Neural progenitor cell (in vitro differentiated cells): ENCODE measurements around the gene FAM32A. TPM values are rescaled to one million over a fixed set of nuclear protein-coding genes. Genes with fewer than 3 reads are reported as not detected.

ENCODE experiments used
- DNase-seq: peaks from one replicate; pipeline ENCODE4 v3.0.0-alpha.2; 2016; ENCODE audit warnings: low spot score
- H2AFZ ChIP-seq: fragments of 200-600 bp; sonication (generic); replicated peaks from 2 replicates; pipeline ENCODE4 v1.6.1; 2016; ENCODE audit warnings: antibody characterized with exemption
- H3F3A ChIP-seq: fragments of 200-600 bp; sonication (generic); 2 replicates; pipeline ENCODE4 v1.6.1; 2016; ENCODE audit warnings: antibody characterized with exemption, low read depth
- H3K27ac ChIP-seq: fragments of 200-600 bp; sonication (generic); 2 replicates; pipeline ENCODE4 v1.5.1; 2016; ENCODE audit warnings: mild to moderate bottlenecking
- H3K27me3 ChIP-seq: fragments of 200-600 bp; sonication (generic); 2 replicates; pipeline ENCODE4 v1.6.1; 2016; ENCODE audit warnings: mild to moderate bottlenecking, moderate library complexity
- H3K36me3 ChIP-seq: fragments of 200-600 bp; sonication (generic); 2 replicates; pipeline ENCODE4 v1.5.1; 2016
- H3K4me1 ChIP-seq: fragments of 200-600 bp; sonication (generic); 2 replicates; pipeline ENCODE4 v1.6.1; 2016; ENCODE audit warnings: mixed run types
- H3K4me2 ChIP-seq: fragments of 200-600 bp; sonication (generic); 2 replicates; pipeline ENCODE4 v1.6.1; 2016
- H3K4me3 ChIP-seq: fragments of 200-600 bp; sonication (generic); 2 replicates; pipeline ENCODE4 v1.5.1; 2016
- H3K79me2 ChIP-seq: fragments of 200-600 bp; sonication (generic); 2 replicates; pipeline ENCODE4 v1.6.1; 2016; ENCODE audit warnings: low read depth
- H3K9ac ChIP-seq: fragments of 200-600 bp; sonication (generic); 2 replicates; pipeline ENCODE4 v1.6.1; 2016
- H3K9me3 ChIP-seq: fragments of 200-600 bp; sonication (generic); 2 replicates; pipeline ENCODE4 v1.5.1; 2016; ENCODE audit warnings: low read depth
- H4K20me1 ChIP-seq: fragments of 200-600 bp; sonication (generic); 2 replicates; pipeline ENCODE4 v1.6.1; 2016; ENCODE audit warnings: low read depth
- H3K27ac Mint-ChIP-seq: 3 replicates; pipeline ENCODE4 v1.8.0; 2021; ENCODE audit warnings: mixed read lengths
- H3K27me3 Mint-ChIP-seq: 2 replicates; pipeline ENCODE4 v1.8.0; 2022; ENCODE audit warnings: low read depth, mild to moderate bottlenecking, inconsistent platforms, moderate library complexity, mixed read lengths; ENCODE audit not compliant: insufficient read depth
- H3K36me3 Mint-ChIP-seq: 3 replicates; pipeline ENCODE4 v1.8.0; 2021; ENCODE audit warnings: mixed read lengths
- H3K4me1 Mint-ChIP-seq: 3 replicates; pipeline ENCODE4 v1.8.0; 2021; ENCODE audit warnings: mixed read lengths
- H3K4me3 Mint-ChIP-seq: 3 replicates; pipeline ENCODE4 v1.8.0; 2021; ENCODE audit warnings: mild to moderate bottlenecking, moderate library complexity, mixed read lengths
- H3K9me3 Mint-ChIP-seq: 3 replicates; pipeline ENCODE4 v1.8.0; 2020; ENCODE audit warnings: mixed read lengths
- EZH2 ChIP-seq: fragments of 200-600 bp; sonication (generic); IDR thresholded peaks from 2 replicates; pipeline ENCODE4 v1.6.1; 2017; ENCODE audit warnings: antibody characterized with exemption, mild to moderate bottlenecking, moderate library complexity
- EZH2phosphoT487 ChIP-seq: fragments of 200-600 bp; sonication (generic); IDR thresholded peaks from 2 replicates; pipeline ENCODE4 v1.6.1; 2017; ENCODE audit warnings: antibody characterized with exemption
- total RNA-seq: library from RNA; depleted of rRNA; stranded (reverse); fragments of >200 nt; gene quantifications from 2 replicates; pipeline ENCODE4 v1.2.3, GENCODE V29; 2015; ENCODE audit warnings: low replicate concordance
- TF ChIP-seq, protein P1 (sequence below): fragments of 200-600 bp; sonication (generic); IDR thresholded peaks from 2 replicates; pipeline ENCODE4 v1.5.1; 2017; ENCODE audit warnings: antibody characterized with exemption, mild to moderate bottlenecking

FAM32A gene
- total RNA-seq, 1 donor from 2014 or later = 139 TPM

DNA sequence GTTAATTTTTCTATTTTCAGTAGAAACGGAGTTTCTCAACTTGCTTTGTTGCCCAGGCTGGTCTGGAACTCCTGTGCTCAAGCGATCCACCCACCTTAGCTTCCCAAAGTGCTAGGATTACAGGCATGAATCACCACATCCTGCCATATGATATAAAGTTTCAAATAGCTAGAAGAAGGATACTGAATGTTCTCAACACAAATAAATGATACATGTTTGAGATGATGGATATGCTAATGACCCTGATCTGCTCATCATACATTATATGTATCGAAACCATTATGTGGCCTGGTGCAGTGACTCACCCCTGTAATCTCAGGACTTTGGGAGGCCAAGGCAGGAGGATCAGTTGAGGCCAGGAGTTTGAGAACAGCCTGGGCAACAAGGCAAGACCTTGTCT, 23.4 kb upstream of the FAM32A start:
- H3F3A ChIP-seq = no peaks in the 10 kb centered on the region
- H3K9me3 Mint-ChIP-seq = no peaks in the 10 kb centered on the region
- no peak overlapping the region for H3K27ac Mint-ChIP-seq
- no peaks in the 10 kb centered on the region for H3K4me1 Mint-ChIP-seq
- H3K4me3 ChIP-seq = no peak overlapping the region
- no peak overlapping the region for H2AFZ ChIP-seq
- TF ChIP-seq EZH2phosphoT487 (no peak), EZH2 (no peak)
- TF ChIP-seq, protein P1, sequence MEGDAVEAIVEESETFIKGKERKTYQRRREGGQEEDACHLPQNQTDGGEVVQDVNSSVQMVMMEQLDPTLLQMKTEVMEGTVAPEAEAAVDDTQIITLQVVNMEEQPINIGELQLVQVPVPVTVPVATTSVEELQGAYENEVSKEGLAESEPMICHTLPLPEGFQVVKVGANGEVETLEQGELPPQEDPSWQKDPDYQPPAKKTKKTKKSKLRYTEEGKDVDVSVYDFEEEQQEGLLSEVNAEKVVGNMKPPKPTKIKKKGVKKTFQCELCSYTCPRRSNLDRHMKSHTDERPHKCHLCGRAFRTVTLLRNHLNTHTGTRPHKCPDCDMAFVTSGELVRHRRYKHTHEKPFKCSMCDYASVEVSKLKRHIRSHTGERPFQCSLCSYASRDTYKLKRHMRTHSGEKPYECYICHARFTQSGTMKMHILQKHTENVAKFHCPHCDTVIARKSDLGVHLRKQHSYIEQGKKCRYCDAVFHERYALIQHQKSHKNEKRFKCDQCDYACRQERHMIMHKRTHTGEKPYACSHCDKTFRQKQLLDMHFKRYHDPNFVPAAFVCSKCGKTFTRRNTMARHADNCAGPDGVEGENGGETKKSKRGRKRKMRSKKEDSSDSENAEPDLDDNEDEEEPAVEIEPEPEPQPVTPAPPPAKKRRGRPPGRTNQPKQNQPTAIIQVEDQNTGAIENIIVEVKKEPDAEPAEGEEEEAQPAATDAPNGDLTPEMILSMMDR = no peak
- H3K4me2 ChIP-seq = no peak overlapping the region
- H3K79me2 ChIP-seq = no peaks in the 10 kb centered on the region
- H3K27ac ChIP-seq = no peak overlapping the region
- no peaks in the 10 kb centered on the region for H3K4me1 ChIP-seq
- H3K36me3 ChIP-seq = no peaks in the 10 kb centered on the region
- no peak overlapping the region for H3K9ac ChIP-seq
- H3K4me3 Mint-ChIP-seq = no peak overlapping the region
- no peaks in the 10 kb centered on the region for H3K27me3 ChIP-seq
- H3K27me3 Mint-ChIP-seq = no peaks in the 10 kb centered on the region
- H3K9me3 ChIP-seq = no peaks in the 10 kb centered on the region
- no peaks in the 10 kb centered on the region for H3K36me3 Mint-ChIP-seq
- DNase-seq = no peak
- no peaks in the 10 kb centered on the region for H4K20me1 ChIP-seq

DNA sequence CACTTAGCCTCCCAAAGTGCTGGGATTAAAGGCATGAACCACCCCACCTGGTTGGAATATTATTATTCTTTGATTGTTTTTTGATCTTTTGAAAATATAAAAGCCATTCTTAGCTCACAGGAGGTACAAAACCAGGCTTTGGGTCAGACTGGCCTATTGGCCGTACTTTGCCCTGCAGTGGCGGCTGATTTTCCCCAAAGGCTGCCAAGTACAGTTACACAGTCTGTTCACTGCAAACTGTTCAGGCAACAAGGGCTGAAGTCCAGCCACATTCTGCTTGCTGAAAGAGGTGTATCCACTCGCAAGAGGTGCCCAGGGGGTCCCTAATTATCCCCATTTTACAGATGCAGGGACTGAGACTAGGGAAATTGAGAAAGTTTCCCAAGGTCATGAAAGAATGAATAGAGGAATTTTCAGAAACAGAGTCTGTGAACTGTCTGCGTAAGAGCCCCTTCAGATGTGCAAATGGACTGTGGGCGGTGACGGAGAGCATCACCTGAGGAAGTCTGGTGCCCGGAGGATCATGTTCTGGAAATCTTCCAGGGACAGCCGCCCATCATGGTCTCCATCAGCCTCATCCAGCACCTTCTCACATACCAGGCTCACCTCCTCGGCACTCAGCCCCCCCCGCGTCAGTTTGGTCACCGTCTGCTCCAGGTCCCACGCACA, 20.9 kb upstream of the FAM32A start:
- H3K4me2 ChIP-seq = no peak overlapping the region
- no peak for DNase-seq
- Mint-ChIP-seq H3K4me1 (no peaks in the 10 kb centered on the region), H3K27ac (no peak overlapping the region), H3K9me3 (no peaks in the 10 kb centered on the region), H3K27me3 (no peaks in the 10 kb centered on the region), H3K36me3 (no peaks in the 10 kb centered on the region), H3K4me3 (no peak overlapping the region)
- H4K20me1 ChIP-seq = no peaks in the 10 kb centered on the region
- no peak overlapping the region for H3K9ac ChIP-seq
- TF ChIP-seq, protein P1 = no peak
- no peak for TF ChIP-seq EZH2phosphoT487
- no peak for TF ChIP-seq EZH2
- H3K4me1 ChIP-seq = no peaks in the 10 kb centered on the region
- no peaks in the 10 kb centered on the region for H3K27me3 ChIP-seq
- H2AFZ ChIP-seq = no peak overlapping the region
- no peaks in the 10 kb centered on the region for H3K79me2 ChIP-seq
- H3K36me3 ChIP-seq = no peaks in the 10 kb centered on the region
- no peaks in the 10 kb centered on the region for H3K9me3 ChIP-seq
- no peaks in the 10 kb centered on the region for H3F3A ChIP-seq
- no peak overlapping the region for H3K4me3 ChIP-seq
- no peak overlapping the region for H3K27ac ChIP-seq

DNA sequence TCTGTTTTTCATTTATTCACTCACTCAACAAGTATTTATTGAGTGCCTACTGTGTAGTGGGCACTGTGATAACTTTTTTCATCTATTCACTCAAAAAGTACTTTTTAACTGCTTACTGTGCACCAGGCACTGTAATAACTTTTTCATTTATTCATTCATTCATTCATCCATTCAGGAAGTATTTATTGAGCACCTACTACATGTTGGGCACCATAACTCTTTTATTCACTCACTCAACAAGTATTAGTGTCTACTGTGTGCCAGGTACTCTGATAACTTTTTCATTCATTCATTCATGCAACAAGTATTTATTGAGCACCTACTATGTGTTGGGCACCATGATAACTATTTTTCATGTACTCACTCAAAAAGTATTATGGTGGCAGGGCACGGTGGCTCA, 18.8 kb upstream of the FAM32A start:
- Histone ChIP-seq H4K20me1 (no peaks in the 10 kb centered on the region), H3K9ac (no peak overlapping the region), H3K79me2 (no peaks in the 10 kb centered on the region), H3F3A (no peaks in the 10 kb centered on the region), H3K4me1 (no peaks in the 10 kb centered on the region), H3K27ac (no peak overlapping the region), H2AFZ (no peak overlapping the region), H3K4me3 (no peak overlapping the region), H3K9me3 (no peaks in the 10 kb centered on the region), H3K4me2 (no peak overlapping the region), H3K36me3 (no peaks in the 10 kb centered on the region), H3K27me3 (no peaks in the 10 kb centered on the region)
- peaks cover 3% of the 10 kb centered on the region for H3K27me3 Mint-ChIP-seq
- H3K4me1 Mint-ChIP-seq = no peaks in the 10 kb centered on the region
- H3K9me3 Mint-ChIP-seq = no peaks in the 10 kb centered on the region
- H3K4me3 Mint-ChIP-seq = no peak overlapping the region
- TF ChIP-seq EZH2phosphoT487 (no peak), EZH2 (no peak)
- TF ChIP-seq, protein P1 = no peak
- DNase-seq = no peak
- H3K27ac Mint-ChIP-seq = no peak overlapping the region
- H3K36me3 Mint-ChIP-seq = no peaks in the 10 kb centered on the region
